Suprapubic skin (tissue), 4 donors: Measurements from ENCODE around the gene C4orf54. TPM values are rescaled to one million over a fixed set of nuclear protein-coding genes. Genes with fewer than 3 reads are reported as not detected.

Experiments used
- DNase-seq, 2 donors: peaks; one replicate each; pipeline ENCODE4 v3.0.0-alpha.2; 2019; ENCODE audit warnings: low spot score in 2 of 2
- H3K27ac ChIP-seq: fragments of 200-600 bp; sonication (generic); one replicate; pipeline ENCODE4 v1.5.1; 2019
- H3K27me3 ChIP-seq: fragments of 200-600 bp; sonication (generic); one replicate; pipeline ENCODE4 v1.5.1; 2019
- H3K36me3 ChIP-seq: fragments of 200-600 bp; sonication (generic); one replicate; pipeline ENCODE4 v1.5.1; 2019
- H3K4me1 ChIP-seq: fragments of 200-600 bp; sonication (generic); one replicate; pipeline ENCODE4 v1.5.1; 2019
- H3K4me3 ChIP-seq: fragments of 200-600 bp; sonication (generic); one replicate; pipeline ENCODE4 v1.5.1; 2019; ENCODE audit warnings: mild to moderate bottlenecking
- H3K9me3 ChIP-seq: fragments of 200-600 bp; sonication (generic); one replicate; pipeline ENCODE4 v1.5.1; 2019
- CTCF ChIP-seq, 2 donors: fragments of 200-600 bp in 1 of 2; fragments of 450-650 bp in 1 of 2; sonication (generic) in 1 of 2; IDR thresholded peaks; one replicate each; pipeline ENCODE4 v1.5.1; 2016 to 2019; ENCODE audit warnings: antibody characterized with exemption in 2 of 2, mild to moderate bottlenecking in 1 of 2, moderate library complexity in 1 of 2
- EP300 ChIP-seq: sonication (generic); formaldehyde crosslinking; IDR thresholded peaks from one replicate; pipeline ENCODE4 v1.6.1; 2017; ENCODE audit warnings: antibody characterized with exemption
- POLR2A ChIP-seq, 2 donors: fragments of 450-650 bp; IDR thresholded peaks; one replicate each; pipeline ENCODE4 v1.6.1; 2017; ENCODE audit warnings: antibody characterized with exemption in 2 of 2, mild to moderate bottlenecking in 2 of 2, moderate library complexity in 2 of 2
- POLR2AphosphoS5 ChIP-seq, 3 donors: sonication (generic); formaldehyde crosslinking; IDR thresholded peaks; one replicate each; pipeline ENCODE4 v1.6.1; 2017; ENCODE audit warnings: antibody characterized with exemption in 3 of 3
- WGBS: methylation state at CpG from one replicate; pipeline ENCODE4 v1.1.5; 2018; 5-methylcytosine and 5-hydroxymethylcytosine counted together
- total RNA-seq, 4 donors: library from RNA; depleted of rRNA; stranded (reverse); fragments of >200 nt; gene quantifications; one replicate each; pipeline ENCODE4 v1.1.0, GENCODE V29; 2016

The C4orf54 gene
- total RNA-seq, 4 donors from 2014 or later: not detected

- H3K9me3 ChIP-seq: no peaks in the 10 kb centered on the region
- H3K27me3 ChIP-seq: no peaks in the 10 kb centered on the region
- WGBS: 87% methylated on average over 5 of the region's 5 CpGs
- H3K36me3 ChIP-seq: no peaks in the 10 kb centered on the region
- no peak overlapping the region for H3K4me3 ChIP-seq
- no peak overlapping the region for H3K27ac ChIP-seq
- no peaks in the 10 kb centered on the region for H3K4me1 ChIP-seq
- DNase-seq: no peak
- TF ChIP-seq CTCF (IDR thresholded peaks at IDR 0.05) (no peak), POLR2A (IDR thresholded peaks at IDR 0.05) (no peak), EP300 (no peak), POLR2AphosphoS5 (IDR thresholded peaks at IDR 0.05) (no peak)
These were observed 4.3 kb upstream of the C4orf54 start for GRCh38 chr4:99661907-99662306.

GRCh38 chr4:99658666-99659065, 1.0 kb upstream of the C4orf54 start:
- Histone ChIP-seq H3K36me3 (no peaks in the 10 kb centered on the region), H3K27ac (no peak overlapping the region), H3K9me3 (no peaks in the 10 kb centered on the region), H3K27me3 (no peaks in the 10 kb centered on the region), H3K4me3 (no peak overlapping the region), H3K4me1 (peaks cover 5% of the 10 kb centered on the region)
- TF ChIP-seq CTCF (IDR thresholded peaks at IDR 0.05): no peak
- no peak for TF ChIP-seq POLR2A (IDR thresholded peaks at IDR 0.05)
- TF ChIP-seq POLR2AphosphoS5 (IDR thresholded peaks at IDR 0.05): no peak
- no peak for TF ChIP-seq EP300
- no peak for DNase-seq
- 87% methylated on average over 4 of the region's 4 CpGs for WGBS

GRCh38 chr4:99655308-99656081, 2.1 kb downstream of the C4orf54 start:
- 53% methylated on average over 9 of the region's 9 CpGs for WGBS
- H3K4me3 ChIP-seq: no peak overlapping the region
- H3K27ac ChIP-seq: no peak overlapping the region
- H3K9me3 ChIP-seq: no peaks in the 10 kb centered on the region
- H3K4me1 ChIP-seq: peaks cover 5% of the 10 kb centered on the region
- H3K36me3 ChIP-seq: no peaks in the 10 kb centered on the region
- H3K27me3 ChIP-seq: no peaks in the 10 kb centered on the region
- no peak for DNase-seq
- TF ChIP-seq POLR2A (IDR thresholded peaks at IDR 0.05) (no peak), POLR2AphosphoS5 (IDR thresholded peaks at IDR 0.05) (no peak), EP300 (no peak), CTCF (IDR thresholded peaks at IDR 0.05) (no peak)

GRCh38 chr4:99654361-99654761, 3.3 kb downstream of the C4orf54 start:
- DNase-seq: no peak
- Histone ChIP-seq H3K27me3 (peaks cover 2% of the 10 kb centered on the region), H3K9me3 (no peaks in the 10 kb centered on the region), H3K4me1 (peaks cover 5% of the 10 kb centered on the region), H3K27ac (no peak overlapping the region), H3K36me3 (no peaks in the 10 kb centered on the region), H3K4me3 (no peak overlapping the region)
- TF ChIP-seq POLR2A (IDR thresholded peaks at IDR 0.05) (no peak), CTCF (IDR thresholded peaks at IDR 0.05) (no peak), EP300 (no peak), POLR2AphosphoS5 (IDR thresholded peaks at IDR 0.05) (no peak)
- 74% methylated on average over 8 of the region's 15 CpGs for WGBS

GRCh38 chr4:99653916-99654315, 3.7 kb downstream of the C4orf54 start:
- 87% methylated on average over 3 of the region's 9 CpGs for WGBS
- H3K36me3 ChIP-seq: no peaks in the 10 kb centered on the region
- no peaks in the 10 kb centered on the region for H3K9me3 ChIP-seq
- no peak for DNase-seq
- TF ChIP-seq POLR2A (IDR thresholded peaks at IDR 0.05) (no peak), POLR2AphosphoS5 (IDR thresholded peaks at IDR 0.05) (no peak), CTCF (IDR thresholded peaks at IDR 0.05) (no peak)
- no peak overlapping the region for H3K27ac ChIP-seq
- H3K4me3 ChIP-seq: no peak overlapping the region
- peaks cover 5% of the 10 kb centered on the region for H3K4me1 ChIP-seq
- peaks cover 2% of the 10 kb centered on the region for H3K27me3 ChIP-seq
